Thyroid gland (tissue), 4 donors: ENCODE data around the gene ABHD4.

Source experiments
- CTCF ChIP-seq, 6 experiments: fragments of 200-600 bp in 3 of 6; fragments of 450-650 bp in 3 of 6; sonication (generic) in 3 of 6; IDR thresholded peaks; one replicate each; pipeline ENCODE4 v1.5.1; 2016 to 2019; ENCODE audit warnings: antibody characterized with exemption in 6 of 6, mild to moderate bottlenecking in 2 of 6, inconsistent platforms in 1 of 6, moderate library complexity in 1 of 6
- POLR2A ChIP-seq, 2 donors: fragments of 450-650 bp; IDR thresholded peaks; one replicate each; pipeline ENCODE4 v1.6.1; 2017; ENCODE audit warnings: antibody characterized with exemption in 2 of 2, mild to moderate bottlenecking in 2 of 2, moderate library complexity in 1 of 2

- no peak for TF ChIP-seq CTCF (IDR thresholded peaks at IDR 0.05)
- TF ChIP-seq POLR2A (IDR thresholded peaks at IDR 0.05), result no peak
These were observed 28.4 kb upstream of the ABHD4 start for GRCh38 chr14:22569737-22570131.
